ENCODE results near the gene CRYM. TPM values are rescaled to one million over a fixed set of nuclear protein-coding genes. Genes with fewer than 3 reads are reported as not detected.

The CRYM gene
- total RNA-seq, 1 experiment from 2014 or later = not detected

GRCh38 chr16:21257284-21257683, 20.8 kb downstream of the CRYM start:
- Histone ChIP-seq H3K4me1 (replicated peaks; ENCODE audit: insufficient read depth) (no peaks in the 10 kb centered on the region), H2AFZ (no peak overlapping the region), H3F3A (ENCODE audit: insufficient read depth, low read depth) (no peaks in the 10 kb centered on the region), H4K20me1 (ENCODE audit: insufficient read depth) (no peaks in the 10 kb centered on the region), H3K4me2 (no peak overlapping the region), H3K27ac (no peak overlapping the region), H3K36me3 (ENCODE audit: low read depth) (no peaks in the 10 kb centered on the region), H3K9me2 (ENCODE audit: insufficient read depth) (no peaks in the 10 kb centered on the region; the same call in 1 of the 2 replicates), H3K79me2 (ENCODE audit: low read depth) (no peaks in the 10 kb centered on the region), H3K9me3 (ENCODE audit: insufficient read depth, low read depth) (no peaks in the 10 kb centered on the region), H3K27me3 (ENCODE audit: insufficient read depth, low read depth) (peaks cover 57% of the 10 kb centered on the region), H3K4me3 (no peak overlapping the region)
- DNase-seq = no peak
- intact Hi-C loops (cut with micrococcal nuclease; ENCODE audit: unreplicated experiment) = no loop called here
- BruUV-seq (replicated peaks) = no TSS peak
- TF ChIP-seq, protein P1, sequence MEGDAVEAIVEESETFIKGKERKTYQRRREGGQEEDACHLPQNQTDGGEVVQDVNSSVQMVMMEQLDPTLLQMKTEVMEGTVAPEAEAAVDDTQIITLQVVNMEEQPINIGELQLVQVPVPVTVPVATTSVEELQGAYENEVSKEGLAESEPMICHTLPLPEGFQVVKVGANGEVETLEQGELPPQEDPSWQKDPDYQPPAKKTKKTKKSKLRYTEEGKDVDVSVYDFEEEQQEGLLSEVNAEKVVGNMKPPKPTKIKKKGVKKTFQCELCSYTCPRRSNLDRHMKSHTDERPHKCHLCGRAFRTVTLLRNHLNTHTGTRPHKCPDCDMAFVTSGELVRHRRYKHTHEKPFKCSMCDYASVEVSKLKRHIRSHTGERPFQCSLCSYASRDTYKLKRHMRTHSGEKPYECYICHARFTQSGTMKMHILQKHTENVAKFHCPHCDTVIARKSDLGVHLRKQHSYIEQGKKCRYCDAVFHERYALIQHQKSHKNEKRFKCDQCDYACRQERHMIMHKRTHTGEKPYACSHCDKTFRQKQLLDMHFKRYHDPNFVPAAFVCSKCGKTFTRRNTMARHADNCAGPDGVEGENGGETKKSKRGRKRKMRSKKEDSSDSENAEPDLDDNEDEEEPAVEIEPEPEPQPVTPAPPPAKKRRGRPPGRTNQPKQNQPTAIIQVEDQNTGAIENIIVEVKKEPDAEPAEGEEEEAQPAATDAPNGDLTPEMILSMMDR (conservative IDR thresholded peaks at IDR 0.05) = no peak
- no peak for TF ChIP-seq EZH2 (IDR thresholded peaks at IDR 0.05; ENCODE audit: low read depth)
- ChIA-PET POLR2A (ENCODE audit: unreplicated experiment) (no interaction called here), CTCF (interaction anchor here (0.6 kb wide), 1 partner anchor 108 kb away, joined by 3 read pairs; no protein-coding TSS in a partner anchor)

DNA sequence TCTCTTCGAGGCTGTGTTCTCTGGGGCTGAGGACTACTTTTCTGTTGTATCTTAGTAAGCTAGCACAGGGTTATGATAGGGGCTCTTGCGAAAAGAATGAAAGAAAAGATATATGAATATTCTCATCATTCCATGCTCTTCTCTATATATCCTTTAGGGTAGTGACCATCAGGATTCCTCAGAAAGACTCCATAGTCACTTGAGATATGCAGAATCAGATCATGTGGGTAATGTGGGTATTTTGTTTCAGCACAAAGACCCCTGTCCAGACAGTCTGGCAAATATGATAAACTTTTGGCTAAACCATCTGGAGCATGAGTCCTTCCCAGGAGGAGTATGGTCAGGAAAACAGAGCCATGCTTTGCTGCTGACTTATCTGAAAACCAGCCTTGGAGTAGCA, 21.5 kb downstream of the CRYM start:
- Histone ChIP-seq H2AFZ (no peak overlapping the region), H4K20me1 (ENCODE audit: insufficient read depth) (no peaks in the 10 kb centered on the region), H3K4me2 (no peak overlapping the region), H3K27me3 (ENCODE audit: insufficient read depth, low read depth) (peaks cover 63% of the 10 kb centered on the region), H3K4me3 (no peak overlapping the region), H3K9me3 (ENCODE audit: insufficient read depth, low read depth) (no peaks in the 10 kb centered on the region), H3K79me2 (ENCODE audit: low read depth) (no peaks in the 10 kb centered on the region), H3F3A (ENCODE audit: insufficient read depth, low read depth) (no peaks in the 10 kb centered on the region), H3K36me3 (ENCODE audit: low read depth) (no peaks in the 10 kb centered on the region), H3K27ac (no peak overlapping the region), H3K9me2 (ENCODE audit: insufficient read depth) (no peaks in the 10 kb centered on the region; the same call in 1 of the 2 replicates), H3K4me1 (replicated peaks; ENCODE audit: insufficient read depth) (no peaks in the 10 kb centered on the region)
- DNase-seq = no peak
- no TSS peak for BruUV-seq (replicated peaks)
- ChIA-PET CTCF (no interaction called here), POLR2A (ENCODE audit: unreplicated experiment) (no interaction called here)
- TF ChIP-seq, protein P1 (conservative IDR thresholded peaks at IDR 0.05) = no peak
- no peak for TF ChIP-seq EZH2 (IDR thresholded peaks at IDR 0.05; ENCODE audit: low read depth)
- intact Hi-C loops (cut with micrococcal nuclease; ENCODE audit: unreplicated experiment) = no loop called here

- TF ChIP-seq EZH2 (IDR thresholded peaks at IDR 0.05; ENCODE audit: low read depth) = no peak
- TF ChIP-seq, protein P1 (conservative IDR thresholded peaks at IDR 0.05) = no peak
- no TSS peak for BruUV-seq (replicated peaks)
- H2AFZ ChIP-seq = no peak overlapping the region
- intact Hi-C loops (cut with micrococcal nuclease; ENCODE audit: unreplicated experiment) = no loop called here
- H3K36me3 ChIP-seq (ENCODE audit: low read depth) = no peaks in the 10 kb centered on the region
- no peak overlapping the region for H3K4me3 ChIP-seq
- H3F3A ChIP-seq (ENCODE audit: insufficient read depth, low read depth) = no peaks in the 10 kb centered on the region
- H3K79me2 ChIP-seq (ENCODE audit: low read depth) = no peaks in the 10 kb centered on the region
- no peak for DNase-seq
- H3K9me2 ChIP-seq (ENCODE audit: insufficient read depth) = no peaks in the 10 kb centered on the region; the same call in 1 of the 2 replicates
- ChIA-PET POLR2A (ENCODE audit: unreplicated experiment) (interaction anchor here (0.6 kb wide), 1 partner anchor 1044 kb away, joined by 5 read pairs; the partner anchor contains the start of gene POLR3E), CTCF (no interaction called here)
- no peaks in the 10 kb centered on the region for H3K9me3 ChIP-seq (ENCODE audit: insufficient read depth, low read depth)
- H3K4me2 ChIP-seq = no peak overlapping the region
- H3K27ac ChIP-seq = no peak overlapping the region
- no peaks in the 10 kb centered on the region for H3K4me1 ChIP-seq (replicated peaks; ENCODE audit: insufficient read depth)
- H4K20me1 ChIP-seq (ENCODE audit: insufficient read depth) = no peaks in the 10 kb centered on the region
- peaks cover 93% of the 10 kb centered on the region for H3K27me3 ChIP-seq (ENCODE audit: insufficient read depth, low read depth)
Measured at GRCh38 chr16:21253470-21253869, 24.6 kb downstream of the CRYM start.

Data from PC-9 (cell line).